Stimulated activated CD8-positive, alpha-beta memory T cell treated with anti-CD3 and anti-CD28 coated beads, Interleukin-15, amount 100 ng/mL, for 4 hours (primary cell): ENCODE results near the gene GAL3ST1.
"Not testable (repeated sequence)": the region's sequence is repeated elsewhere in the genome, so short reads cannot be mapped to it uniquely, and the experiment has no call there.

Source experiments
- DNase-seq, 2 donors: peaks; one replicate each; pipeline ENCODE4 v3.0.0-alpha.2; 2020; ENCODE audit warnings: low read depth in 2 of 2

The GAL3ST1 gene

GRCh38 chr22:30564761-30565119 lies 9.7 kb downstream of the GAL3ST1 start:
- no peak for DNase-seq

GRCh38 chr22:30564045-30564760 lies 10.3 kb downstream of the GAL3ST1 start:
- no peak for DNase-seq

GRCh38 chr22:30562366-30562765 lies 12.1 kb downstream of the GAL3ST1 start:
- DNase-seq = no peak

DNA sequence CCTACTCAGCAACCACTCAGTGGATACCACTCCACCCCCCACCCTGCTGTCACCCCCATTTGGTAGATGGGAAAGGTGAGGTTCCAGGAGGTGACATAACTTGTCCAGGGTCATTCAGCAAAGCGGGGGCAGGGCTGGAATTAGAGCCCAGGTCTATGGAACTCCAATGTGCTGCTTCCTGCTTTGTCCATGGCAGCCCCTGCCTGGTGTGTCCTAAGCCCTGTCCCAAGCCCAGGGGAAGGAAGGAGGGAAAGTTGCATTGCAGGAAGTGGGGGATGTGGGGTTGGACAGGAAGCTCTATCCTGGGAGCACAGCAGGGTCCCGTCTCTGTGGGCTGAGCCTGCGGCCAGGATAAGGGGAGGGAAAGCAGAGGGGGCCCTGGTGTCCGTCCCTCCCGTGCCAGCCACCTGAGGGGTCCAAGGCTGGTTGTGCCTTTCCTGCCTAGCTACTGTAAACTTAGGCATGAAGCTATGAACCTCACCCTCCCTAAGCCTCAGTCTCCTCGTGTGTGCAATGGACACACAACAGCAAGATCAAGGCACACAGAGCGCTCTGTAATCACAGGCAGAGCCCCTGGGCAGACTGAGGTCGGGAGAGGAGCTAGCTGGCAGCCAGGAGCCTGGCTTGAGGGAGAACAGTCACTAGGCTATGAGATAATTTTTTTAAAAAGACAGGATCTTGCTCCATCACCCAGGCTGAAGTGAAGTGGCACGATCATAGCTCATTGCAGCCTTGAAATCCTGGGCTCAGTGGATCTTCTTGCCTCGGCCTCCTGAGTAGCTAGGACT lies 12.9 kb downstream of the GAL3ST1 start:
- DNase-seq = no peak

DNA sequence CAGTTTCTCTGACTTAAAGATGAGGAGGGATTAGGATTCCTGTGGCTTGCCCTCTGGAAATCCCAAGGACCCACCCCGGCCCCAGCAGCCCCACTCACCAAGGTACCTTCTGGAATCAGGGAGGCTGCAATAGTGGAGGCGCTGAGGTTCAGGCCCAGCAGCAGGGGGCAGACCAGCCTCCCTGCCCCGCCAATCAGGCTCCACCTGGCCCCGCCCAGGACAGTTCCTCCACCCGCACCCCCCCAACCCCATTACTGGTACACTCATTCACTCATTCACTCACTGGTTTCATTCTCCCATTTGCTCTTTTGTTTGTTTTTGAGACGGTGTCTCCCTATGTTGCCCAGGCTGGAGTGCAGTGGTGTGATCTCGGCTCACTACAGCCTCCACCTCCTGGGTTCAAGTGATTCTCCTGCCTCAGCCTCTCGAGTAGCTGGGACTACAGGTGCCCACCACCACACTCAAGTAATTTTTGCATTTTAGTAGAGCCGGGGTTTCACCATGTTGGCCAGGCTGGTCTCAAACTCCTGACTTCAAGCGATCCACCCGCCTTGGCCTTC lies 13.7 kb downstream of the GAL3ST1 start:
- DNase-seq = not testable (repeated sequence)

DNA sequence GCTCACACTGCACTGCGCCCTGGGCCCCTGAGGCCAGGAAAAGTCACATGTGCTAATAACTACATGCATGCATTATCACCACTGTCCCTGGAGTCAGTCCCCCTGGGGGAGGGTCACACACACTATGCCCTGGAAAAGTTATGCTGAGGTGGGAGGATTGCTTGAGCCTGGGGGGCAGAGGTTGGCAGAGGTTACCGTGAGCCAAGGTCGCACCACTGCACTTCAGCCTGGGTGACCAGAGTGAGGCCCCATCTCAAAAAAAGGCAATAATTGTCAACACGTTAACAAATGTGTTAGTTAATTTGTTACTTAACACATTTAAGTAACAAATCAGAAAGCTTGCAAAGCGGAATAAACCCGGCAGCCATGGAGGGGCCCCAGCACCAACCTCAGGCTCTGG lies 14.6 kb downstream of the GAL3ST1 start:
- DNase-seq = no peak

DNA sequence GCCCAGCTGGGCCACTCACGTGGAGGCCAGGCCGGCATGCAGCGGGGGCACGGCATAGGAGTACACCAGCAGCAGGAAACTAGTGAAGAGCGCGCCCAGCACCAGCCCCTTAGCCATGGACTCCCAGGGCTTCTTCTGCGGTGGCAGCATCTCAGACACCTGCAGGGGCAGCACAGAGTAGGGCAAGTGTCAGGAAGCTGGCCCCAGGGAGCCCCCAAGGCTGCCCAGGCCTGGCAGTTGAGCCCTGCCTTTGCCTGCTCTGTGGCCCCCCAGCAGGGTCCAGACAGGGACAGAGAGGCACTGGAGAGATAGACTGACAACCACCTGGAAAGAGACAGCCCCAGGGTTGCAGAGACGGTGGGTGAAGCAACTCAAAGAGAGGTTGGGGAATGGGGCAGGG lies 17.2 kb downstream of the GAL3ST1 start:
- DNase-seq = no peak

DNA sequence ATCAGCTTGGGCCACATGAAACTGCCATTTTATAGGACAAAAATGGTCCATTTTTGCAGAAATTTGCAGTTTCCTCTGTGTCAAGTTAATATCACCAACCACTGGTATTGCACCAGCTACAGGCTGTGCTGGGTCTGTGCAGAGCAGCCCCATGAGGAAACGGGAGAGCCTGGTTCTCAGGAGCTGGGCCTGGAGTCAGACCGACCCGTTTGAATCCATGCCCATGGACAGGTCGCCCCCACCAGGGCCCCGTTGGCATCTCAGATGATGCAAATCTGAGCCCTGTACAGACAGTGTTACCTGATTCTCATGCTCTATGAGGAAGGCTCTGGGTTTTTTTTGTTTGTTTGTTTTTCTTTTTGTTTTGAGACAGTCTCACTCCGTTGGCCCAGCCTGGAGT lies 18.1 kb downstream of the GAL3ST1 start:
- DNase-seq = no peak

DNA sequence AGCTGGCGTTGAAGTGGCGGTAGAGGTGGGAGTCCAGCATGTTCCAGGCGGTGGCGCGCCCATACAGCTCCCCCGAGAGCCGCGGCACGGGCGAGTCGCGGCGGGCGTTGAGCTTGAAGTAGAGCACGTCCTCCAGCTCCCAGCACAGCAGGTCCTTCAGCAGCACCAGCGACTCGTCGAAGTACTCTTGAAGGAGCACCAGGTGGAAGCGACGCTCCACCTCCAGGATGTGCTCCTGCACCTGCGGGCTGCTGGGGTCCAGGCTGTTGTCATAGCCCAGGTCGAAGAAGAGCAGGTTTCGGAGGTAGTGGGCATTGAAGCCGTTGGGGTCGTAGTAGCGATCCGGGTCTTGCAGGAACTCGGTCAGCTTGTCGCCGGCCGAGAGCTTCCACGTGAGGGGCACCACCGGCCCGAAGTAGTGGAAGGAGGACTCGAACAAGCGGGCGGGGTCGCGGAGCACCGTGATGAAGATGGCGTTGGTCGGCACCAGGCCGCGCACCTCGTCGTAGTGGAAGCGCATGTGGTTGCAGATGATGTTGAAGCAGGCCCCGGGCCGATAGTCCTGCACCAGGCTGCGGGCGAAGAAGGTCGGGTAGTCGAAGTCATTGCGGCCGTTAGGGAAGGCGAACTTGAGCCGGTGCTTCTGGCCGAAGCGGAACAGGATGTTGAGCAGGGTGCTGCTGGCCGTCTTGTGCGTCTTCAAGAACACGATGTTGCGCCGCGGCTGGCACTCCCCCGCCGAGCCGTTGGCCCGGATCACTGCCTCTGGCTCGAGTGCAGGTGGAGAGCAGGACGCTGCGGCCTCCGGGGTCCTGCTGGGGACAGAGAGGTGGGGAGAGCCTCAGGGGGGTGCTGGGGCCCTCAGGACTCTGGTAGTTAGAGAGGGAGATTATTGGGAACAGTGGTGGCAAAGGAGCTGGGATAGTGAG lies 18.9 kb downstream of the GAL3ST1 start:
- no peak for DNase-seq

GRCh38 chr22:30553971-30554370 lies 20.5 kb downstream of the GAL3ST1 start:
- no peak for DNase-seq

DNA sequence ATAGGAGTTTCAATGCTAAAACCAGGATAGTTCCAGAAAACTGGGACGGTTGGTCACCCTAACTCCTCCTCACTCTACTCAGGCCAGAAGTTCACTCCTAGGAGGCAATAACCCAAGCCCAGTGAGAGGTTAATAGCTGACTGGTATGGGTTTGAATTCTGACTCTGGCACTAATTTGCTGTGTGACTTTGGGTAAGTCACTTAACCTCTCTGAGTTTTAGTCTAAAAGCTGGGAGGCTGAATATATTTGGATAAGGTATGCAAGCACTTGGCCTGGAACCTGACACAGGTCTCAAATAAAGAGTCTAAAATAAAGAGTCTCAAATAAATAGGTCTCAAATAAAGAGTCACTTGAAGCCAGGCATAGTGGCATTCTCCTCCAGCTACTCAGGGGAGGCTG lies 21.7 kb downstream of the GAL3ST1 start:
- no peak for DNase-seq

GRCh38 chr22:30551813-30552212 lies 22.7 kb downstream of the GAL3ST1 start:
- not testable (repeated sequence) for DNase-seq

DNA sequence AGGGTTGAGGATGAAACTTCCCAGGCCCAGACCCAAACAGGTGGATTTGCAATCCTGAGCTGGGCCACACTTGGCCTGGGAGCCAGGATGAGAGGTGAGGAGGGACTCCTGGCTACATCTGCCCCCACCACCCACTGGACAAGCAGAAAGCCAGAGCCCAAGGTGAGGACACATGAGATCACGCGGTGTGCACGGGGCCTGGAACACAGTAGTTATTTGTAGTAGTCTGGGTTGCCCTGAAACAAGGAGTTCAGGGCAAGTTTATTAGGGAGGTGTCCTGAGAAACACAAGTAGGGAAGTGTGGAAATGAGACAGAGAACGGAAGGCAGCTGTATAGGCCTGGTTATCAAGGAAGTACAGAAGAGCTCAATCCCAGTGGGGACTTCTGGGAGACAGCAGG lies 27.3 kb downstream of the GAL3ST1 start:
- DNase-seq = no peak

DNA sequence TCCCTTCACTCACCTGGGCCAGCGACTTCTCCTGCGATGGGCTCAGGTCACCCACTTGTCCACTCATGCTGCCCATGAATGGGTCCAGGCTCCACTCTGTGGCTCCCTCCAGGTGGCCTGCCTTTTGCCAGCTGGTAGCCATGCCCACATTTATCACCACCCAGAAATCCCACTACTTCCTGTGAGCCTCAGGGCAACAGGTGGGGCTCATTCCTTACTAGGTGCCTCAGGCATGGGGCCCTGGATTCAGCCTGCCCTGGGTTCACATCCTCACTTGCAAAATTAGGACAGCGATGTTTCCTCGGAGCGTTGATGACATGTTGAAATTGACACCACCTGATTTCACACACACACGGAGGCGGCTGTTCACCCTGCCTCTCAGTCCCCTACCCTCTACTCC lies 27.8 kb downstream of the GAL3ST1 start, which contains the start of gene SEC14L6:
Gene SEC14L6 (minus strand): TSS at position 126 of the 400 bp plus-strand sequence. CDS start 59 bp downstream, at position 67.
- DNase-seq = no peak

- DNase-seq = no peak
Observed at GRCh38 chr22:30542811-30543188, 31.7 kb downstream of the GAL3ST1 start.

- no peak for DNase-seq
Observed at GRCh38 chr22:30541961-30542810, 32.3 kb downstream of the GAL3ST1 start.

DNA sequence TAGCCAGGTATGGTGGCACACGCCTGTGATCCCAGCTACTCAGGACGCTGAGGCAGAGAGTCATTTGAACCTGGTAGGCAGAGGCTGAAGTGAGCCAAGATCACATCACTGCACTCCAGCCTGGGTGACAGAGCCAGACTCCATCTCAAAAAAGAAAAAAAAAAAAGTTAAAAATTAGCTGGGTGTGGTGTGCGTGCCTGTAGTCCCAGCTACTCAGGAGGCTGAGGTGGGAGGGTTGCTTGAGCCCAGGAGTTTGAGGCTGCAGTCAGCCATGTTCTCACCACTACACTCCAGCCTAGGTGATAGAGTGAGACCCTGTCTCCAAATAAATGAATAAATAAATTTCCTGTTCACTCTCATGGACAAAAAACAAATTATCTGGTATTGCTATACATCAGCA lies 33.0 kb downstream of the GAL3ST1 start:
- DNase-seq = not testable (repeated sequence)

DNA sequence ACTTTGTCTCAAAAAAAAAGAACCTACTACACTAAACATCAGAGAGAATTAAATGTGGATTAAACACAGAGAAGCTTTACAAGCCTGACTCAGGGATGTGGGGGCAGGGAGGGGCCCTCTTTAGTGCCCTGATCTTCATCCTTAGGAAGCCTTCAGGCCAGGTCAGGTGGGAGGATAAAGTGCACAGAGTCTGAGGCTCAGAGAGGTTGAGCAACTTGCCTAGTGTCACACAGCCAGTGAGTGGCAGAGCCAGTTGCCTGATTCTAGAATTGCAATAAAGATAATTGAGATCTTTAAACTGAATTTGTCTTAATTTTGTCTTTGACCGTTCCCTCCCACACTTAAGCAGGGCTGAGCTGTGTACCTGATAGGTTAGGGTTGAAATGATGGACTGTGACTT lies 35.1 kb downstream of the GAL3ST1 start:
- no peak for DNase-seq

GRCh38 chr22:30538280-30538679 lies 36.2 kb downstream of the GAL3ST1 start:
- DNase-seq = no peak

DNA sequence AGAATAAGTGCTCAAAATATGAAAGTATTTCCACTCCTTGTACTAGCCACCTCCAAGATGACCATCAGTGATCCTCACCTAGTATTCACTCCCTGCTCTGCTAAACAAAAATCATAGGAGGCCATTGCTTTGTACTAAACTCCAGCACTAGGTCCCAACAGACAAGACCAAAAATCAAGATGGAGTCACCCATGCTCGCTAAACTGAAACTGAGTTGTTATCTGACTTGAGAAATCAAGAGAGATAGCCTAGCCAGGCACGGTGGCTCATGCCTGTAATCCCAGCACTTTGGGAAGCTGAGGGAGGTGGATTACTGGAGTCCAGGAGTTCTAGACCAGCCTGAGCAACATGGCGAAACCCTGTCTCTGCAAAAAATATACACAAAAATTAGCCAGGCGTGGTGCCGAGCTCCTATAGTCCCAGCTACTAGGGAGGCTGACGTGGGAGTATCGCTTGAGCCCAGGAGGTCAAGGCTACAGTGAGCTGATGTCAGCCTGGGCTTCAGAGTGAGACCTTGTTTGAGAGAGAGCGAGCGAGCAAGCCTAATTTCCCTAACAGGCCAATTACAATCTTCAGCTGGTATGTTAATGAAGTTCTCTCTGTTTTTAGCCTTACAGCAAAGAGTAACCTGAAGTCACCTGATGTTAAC lies 37.3 kb downstream of the GAL3ST1 start:
- no peak for DNase-seq
